GM18505 (cell line): ENCODE results near the gene EML6.
"Not testable (repeated sequence)": the region's sequence is repeated elsewhere in the genome, so short reads cannot be mapped to it uniquely, and the experiment has no call there.

Experiments
- ATAC-seq: cut with Tn5 transposase; IDR thresholded peaks from one replicate; pipeline ENCODE4 v1.9.1; 2021; ENCODE audit not compliant: unreplicated experiment
- POLR2A ChIP-seq: IDR thresholded peaks from 4 replicates; pipeline ENCODE4 v1.6.1; 2011; ENCODE audit warnings: borderline replicate concordance; ENCODE audit not compliant: insufficient read depth, insufficient read length; ENCODE audit errors: extremely low read depth

Gene EML6

DNA sequence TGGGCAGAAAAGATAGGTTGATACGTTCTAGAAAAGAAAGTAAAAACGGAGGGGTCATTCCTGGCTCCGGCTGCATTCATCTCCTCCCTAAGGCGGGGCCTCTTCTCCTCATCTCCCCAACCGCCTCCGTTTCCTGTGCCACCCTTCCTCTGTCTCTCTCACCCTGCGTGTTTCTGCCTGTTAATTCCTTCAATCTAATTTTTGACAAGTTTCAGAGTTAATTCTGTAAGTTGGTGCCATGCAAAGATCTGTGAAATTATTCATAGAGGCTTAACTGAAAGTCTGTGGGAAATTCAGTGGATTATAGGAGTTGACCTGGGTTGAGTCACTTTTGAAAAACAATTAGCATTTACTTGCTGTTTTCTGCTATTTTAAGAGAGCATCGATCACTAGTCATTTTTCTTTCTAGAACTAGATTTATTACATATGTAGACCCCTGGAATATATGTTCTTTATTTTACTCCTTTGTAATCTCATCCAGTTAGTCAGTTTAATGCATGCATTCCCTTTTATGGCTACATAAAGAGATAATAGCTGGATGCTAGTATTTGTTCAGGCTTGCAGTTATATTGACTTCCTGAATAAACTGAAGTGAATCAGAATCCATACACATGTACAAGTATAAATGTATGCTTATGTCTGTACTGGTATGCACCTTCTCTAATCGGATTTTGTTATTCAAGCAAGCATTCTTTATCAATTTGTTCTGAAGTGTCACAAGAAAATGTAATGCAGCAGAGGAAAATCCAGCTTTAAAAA, 91.1 kb downstream of the EML6 start:
- no peak for ATAC-seq
- TF ChIP-seq POLR2A: no peak

DNA sequence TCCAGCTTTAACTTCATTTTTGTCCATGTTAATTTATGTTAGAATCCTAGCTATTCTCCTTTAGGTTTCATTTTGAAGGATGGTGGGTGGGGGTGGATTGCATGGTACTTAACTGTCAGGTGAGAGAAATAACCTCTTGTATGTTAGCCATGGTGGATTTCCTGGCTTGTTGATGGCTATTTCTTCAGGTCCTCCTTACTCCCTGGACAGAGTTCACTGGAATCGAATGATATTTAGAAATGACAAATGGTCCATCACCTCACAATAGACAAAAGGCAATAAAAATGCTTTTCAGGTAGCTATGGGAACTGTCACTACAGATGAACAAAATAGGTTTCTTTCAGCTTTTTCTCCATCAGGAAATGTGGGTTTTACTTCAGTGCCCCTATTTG, 91.7 kb downstream of the EML6 start:
- no peak for ATAC-seq
- no peak for TF ChIP-seq POLR2A

DNA sequence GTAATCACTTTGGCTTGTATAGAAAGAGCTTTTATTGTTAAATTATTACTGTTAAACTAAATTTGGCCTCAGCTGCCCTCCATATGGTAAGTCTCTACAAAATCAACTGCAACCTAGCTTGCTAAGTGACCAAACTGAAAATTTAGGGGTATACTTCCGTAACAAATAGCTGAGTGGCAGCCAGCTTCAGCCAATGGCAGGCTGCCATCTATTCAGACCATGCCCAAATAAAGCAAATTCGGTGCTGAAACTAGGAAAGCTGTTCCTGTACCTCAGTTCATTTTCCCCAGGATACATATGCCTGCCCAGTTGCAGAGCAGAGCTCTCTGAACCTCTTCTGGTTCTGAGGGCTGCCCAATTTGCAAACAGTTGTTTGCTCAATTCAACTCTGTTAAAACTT, 94.8 kb downstream of the EML6 start:
- TF ChIP-seq POLR2A: no peak
- ATAC-seq: no peak

DNA sequence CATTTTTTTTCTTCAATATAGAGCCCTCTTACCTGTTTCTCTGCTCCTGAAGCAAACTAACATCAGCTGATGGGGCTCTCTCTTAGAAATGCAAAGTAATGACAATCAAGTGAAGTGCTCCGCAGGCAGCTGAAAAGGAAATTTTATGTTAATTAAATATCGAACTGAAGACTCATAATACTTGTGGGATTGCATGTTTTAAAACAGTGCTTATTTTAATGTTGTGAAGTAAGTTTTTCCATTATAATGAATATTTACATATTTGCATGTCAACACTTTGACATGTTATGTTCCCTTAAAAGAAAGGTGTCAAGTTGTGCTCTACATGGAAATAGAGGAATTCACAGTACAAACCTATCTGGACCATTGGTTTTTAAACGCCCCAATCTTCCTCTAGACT, 97.1 kb downstream of the EML6 start:
- ATAC-seq: no peak
- no peak for TF ChIP-seq POLR2A

DNA sequence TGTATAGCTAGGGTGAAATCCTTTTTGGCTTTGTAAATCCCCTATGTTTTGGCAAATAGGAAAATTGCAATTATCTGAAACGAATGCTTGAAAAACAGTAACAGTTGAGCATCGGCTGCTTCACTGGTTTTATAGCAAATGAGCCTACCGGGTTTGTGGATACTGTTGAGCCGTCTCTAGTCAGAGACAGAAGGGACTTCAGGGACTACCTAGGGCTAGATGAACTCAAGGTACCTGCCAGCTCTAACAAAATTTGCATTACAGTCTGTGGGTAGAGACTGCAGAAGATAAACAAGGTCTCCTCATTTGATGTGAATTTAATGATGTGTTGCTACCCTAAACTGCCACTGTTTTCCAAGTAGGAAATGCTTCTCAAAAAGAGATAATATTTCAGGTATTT, 101.1 kb downstream of the EML6 start:
- ATAC-seq: no peak

DNA sequence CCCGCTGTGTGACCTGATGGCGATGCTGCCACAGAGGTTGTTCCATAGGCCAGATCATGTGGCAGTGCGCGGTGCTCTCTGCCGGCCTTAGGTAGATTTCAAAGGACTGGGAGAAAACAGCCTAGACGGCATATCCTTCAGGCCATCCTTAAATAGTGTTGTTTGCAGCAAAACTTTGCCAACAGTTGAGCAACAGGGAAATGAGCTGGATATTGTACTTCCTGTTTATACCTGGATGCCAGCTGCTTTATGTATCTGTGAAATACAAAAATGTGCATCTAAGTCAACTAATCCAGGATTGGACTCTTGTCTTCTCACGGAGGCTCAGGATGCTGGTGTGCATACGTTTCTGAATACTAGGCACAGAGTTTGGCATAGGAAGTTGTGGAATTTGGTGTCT, 107.1 kb downstream of the EML6 start:
- ATAC-seq: no peak
- no peak for TF ChIP-seq POLR2A

More for the DNA sequence above, 101.1 kb downstream of the EML6 start:
- no peak for TF ChIP-seq POLR2A

DNA sequence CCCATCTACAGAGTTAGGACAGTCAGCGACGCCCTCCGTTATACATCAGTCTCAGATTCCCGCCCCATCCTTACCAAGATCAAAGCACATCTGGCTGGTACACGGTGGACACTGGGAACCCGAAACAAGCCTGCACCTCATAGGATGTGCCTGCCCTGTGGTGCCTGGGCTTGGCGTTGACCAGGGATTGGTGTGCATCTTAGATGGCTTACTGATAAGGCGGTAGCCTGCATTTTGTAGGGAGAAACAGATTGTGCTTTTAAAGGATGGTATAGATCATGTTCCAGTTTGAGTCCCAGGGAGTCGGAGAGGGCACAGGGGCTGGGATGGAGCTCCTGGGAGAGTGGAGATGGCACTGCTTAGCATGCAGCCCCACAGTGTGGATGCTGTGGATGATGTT, 108.0 kb downstream of the EML6 start:
- ATAC-seq: no peak
- TF ChIP-seq POLR2A: no peak

DNA sequence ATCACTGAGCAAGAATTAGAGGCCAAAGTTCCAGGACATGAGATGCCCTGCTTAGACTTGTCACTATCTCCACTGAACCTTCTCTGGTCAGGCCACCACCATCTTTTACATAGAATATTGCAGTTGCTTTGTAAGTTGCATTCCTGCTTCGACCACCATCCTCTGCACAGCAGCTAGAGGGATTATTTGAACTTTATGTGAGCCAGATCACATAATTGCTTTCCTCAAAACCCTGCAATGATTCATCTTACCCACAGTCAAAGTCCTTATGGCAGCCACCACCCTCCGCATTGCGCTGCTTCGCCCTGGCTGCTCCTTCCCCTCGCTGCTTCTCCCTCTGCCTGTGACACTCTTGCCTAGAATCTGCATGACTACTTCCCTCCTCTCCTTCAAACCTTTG, 111.3 kb downstream of the EML6 start:
- no peak for ATAC-seq
- no peak for TF ChIP-seq POLR2A

DNA sequence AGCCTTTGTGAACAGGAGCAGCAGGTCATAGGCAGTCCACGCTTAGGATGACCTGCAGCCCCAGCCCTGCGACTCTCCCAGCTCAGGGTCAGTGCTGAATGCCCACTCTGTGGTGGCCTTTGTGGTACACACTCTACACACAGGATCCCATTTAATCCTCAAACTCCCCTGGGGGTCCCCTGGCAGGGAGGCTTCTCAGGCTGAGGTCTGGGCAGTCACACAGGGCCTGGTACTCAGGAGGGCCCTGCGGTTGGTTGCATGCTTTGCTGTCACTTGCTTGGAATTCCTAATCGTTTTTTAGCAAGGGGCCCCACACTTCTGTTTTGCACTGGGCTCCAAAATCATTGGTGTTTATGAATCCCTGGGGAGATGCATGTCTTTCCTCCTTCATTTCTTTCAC, 113.0 kb downstream of the EML6 start:
- ATAC-seq: no peak
- no peak for TF ChIP-seq POLR2A

DNA sequence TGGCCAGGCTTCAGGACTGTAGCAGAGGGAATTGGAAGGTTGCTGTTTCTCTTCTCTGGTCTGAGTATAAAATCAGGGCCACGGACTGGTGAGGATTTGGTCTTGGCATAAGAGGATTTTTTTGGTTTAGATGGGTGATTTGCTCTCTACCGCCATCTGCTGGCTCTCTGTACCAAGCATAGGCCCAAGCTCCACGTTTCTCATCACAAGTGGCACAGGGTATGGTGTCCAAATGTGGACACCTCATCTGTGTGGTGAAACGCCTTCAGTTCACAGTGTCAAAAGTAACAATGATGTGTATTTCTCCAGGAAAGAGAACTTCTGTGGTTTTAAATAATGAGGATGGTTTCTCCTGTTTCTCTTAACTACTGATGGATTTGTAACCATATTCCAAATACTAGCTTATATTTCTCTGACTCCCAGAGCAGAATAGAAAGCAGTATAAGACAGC, 115.1 kb downstream of the EML6 start:
- no peak for TF ChIP-seq POLR2A
- ATAC-seq: no peak

DNA sequence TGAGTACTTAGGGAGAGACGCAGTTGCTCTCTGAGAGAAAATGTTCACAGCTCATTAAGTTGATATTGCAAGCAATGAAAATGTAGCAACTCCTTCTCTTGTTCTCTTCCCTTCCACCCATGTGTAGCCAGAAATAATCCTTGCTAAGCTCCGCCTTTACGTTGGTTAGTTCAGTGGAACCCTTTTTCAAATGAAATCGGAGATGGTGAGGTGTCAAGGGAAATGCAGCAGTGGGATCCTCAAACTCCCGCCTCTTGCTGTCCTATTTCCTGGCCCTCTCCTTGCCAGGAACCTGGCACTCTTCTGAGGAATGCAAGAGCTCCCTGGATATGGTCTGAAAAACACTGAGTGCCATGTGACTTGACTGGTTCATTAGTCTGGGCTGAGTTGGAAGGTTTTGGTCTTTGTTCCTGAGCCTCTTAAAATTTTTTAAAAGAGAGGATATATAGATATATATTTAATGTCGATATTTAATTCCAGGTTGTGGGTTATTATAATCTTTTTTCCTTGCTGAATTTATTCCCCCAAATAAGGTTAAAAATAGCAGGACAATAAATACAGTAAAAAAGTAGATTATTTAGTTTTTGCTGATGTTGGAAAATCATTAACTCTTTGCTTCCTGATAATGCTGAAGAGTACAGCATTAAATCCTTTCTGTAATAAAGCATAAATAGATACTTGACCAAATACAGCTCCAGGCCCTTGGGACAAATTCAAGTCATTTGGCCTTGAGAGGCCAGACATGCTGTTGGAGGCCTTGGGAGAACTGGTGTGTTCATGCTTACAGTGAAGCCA, 116.2 kb downstream of the EML6 start:
- TF ChIP-seq POLR2A: no peak

DNA sequence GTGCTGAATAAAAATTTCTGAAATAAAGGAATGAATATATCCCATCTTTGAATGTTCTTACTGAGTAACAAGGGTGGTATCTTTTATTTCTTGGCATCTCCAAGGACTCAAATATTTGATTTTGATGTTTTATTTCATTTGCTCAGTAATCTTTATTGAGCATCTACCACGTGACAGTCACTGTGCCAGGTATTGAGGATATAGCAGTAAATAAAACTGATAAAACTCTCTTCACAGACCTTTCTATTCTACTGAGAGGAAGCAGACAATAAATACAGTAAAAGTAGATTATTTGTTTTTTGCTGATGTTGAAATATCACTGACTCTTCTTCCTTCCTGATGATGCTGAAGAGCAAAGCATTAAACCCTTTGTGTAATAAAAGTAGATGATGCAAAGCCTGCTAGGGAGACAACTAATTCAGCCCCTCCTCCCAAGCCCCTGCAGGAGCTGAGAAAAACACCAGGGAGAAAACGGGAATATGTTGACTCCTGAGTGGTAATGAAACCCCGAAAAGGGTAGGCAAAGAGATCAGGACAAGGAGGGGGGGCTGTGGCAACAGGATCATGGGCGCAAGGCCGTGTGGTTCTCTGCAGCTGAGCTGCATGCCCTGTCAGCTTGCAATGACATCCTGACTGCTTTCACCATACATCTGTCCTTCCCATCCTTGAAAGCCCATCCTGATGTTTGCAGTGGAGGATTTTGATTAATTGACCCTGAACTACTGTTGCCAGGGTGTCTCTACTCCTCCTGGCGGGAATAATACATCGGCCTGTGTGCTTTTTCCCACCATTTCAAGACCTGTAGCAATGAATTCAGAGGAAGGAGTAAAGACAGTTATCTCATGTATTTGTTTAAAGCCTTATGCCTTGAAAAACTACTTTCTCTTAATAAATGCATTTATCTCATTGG, 117.4 kb downstream of the EML6 start:
- no peak for TF ChIP-seq POLR2A
- no peak for ATAC-seq

More for the DNA sequence above, 116.2 kb downstream of the EML6 start:
- no peak for ATAC-seq

DNA sequence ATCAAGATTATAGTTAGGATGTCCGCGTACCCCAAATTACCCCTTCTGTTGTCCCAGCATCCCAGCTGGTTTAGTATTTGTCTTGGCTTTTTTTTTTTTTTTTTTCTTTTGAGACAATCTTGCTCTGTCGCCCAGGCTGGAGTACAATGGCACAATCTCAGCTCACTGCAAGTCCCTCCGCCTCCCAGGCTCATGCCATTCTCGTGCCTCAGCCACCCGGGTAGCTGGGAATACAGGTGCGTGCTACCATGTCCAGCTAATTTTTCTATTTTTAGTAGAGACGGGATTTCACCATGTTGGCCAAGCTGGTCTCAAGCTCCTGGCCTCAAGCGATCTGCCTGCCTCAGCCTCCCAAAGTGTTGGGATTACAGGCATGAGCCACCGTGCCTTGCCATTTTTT, 118.0 kb downstream of the EML6 start:
- ATAC-seq: not testable (repeated sequence)
